Measurements from ENCODE around the gene TRPM8.
A peak's percentile ranks its signal among the peaks of the same experiment; 100 is the strongest.
"Not testable (repeated sequence)": the region's sequence is repeated elsewhere in the genome, so short reads cannot be mapped to it uniquely, and the experiment has no call there.

The TRPM8 gene

GRCh38 chr2:233917116-233917515, at the start of gene TRPM8:
TSS of gene TRPM8 (plus strand) at chr2:233917373. CDS start at chr2:233926538, 9,165 bp downstream.
- no peak for FAIRE-seq
- DNase-seq (ENCODE audit: insufficient read length, low spot score), result no peak

GRCh38 chr2:233867993-233868532, 49.1 kb upstream of the TRPM8 start, which contains the start of gene MSL3B:
TSS of gene MSL3B (minus strand) at chr2:233868386.
- FAIRE-seq (peak; percentile 88), DNase-seq (ENCODE audit: insufficient read length, low spot score) (peak; percentile 61)

DNA sequence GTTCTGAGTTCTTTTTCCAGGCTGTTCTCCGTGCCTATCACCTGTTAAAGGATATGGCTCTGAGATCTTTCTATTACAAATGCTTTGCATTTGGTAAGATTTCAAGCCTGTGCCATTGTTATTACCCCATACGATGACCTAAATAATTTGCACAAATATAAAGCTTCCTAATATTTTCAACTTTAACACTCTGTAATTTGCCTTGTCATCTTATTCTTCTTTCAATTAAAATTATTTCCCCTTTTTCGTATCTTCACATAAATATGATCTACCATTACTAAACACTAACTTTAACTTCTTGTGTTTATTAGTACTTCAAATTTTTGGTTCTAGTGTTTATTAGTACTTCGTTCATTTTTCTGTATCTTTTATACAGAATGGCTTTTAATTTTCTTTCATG, 45.7 kb upstream of the TRPM8 start:
- DNase-seq (ENCODE audit: insufficient read length, low spot score), result no peak
- FAIRE-seq, result no peak

DNA sequence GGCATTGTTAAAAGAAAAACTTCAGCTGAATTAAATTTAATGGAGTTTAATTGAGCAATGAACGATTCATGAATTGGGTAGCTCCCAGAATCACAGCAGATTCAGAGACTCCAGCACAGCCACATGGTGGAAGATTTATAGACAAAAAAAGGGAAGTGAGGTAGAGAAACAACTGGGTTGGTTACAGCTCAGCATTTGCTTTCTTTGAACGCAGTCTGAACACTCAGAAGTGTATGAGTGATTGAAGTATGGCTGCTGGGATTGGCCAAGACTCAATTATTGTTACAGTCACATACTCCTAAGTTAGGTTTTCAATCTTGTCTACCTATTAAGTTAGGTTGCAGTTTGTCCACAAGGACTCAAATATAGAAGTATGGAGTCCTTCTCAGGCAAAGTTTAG, 45.0 kb upstream of the TRPM8 start:
- FAIRE-seq, result peak; percentile 66
- DNase-seq (ENCODE audit: insufficient read length, low spot score), result not testable (repeated sequence)

GRCh38 chr2:233882353-233882752, 34.8 kb upstream of the TRPM8 start:
- DNase-seq (ENCODE audit: insufficient read length, low spot score) (no peak), FAIRE-seq (no peak)

DNA sequence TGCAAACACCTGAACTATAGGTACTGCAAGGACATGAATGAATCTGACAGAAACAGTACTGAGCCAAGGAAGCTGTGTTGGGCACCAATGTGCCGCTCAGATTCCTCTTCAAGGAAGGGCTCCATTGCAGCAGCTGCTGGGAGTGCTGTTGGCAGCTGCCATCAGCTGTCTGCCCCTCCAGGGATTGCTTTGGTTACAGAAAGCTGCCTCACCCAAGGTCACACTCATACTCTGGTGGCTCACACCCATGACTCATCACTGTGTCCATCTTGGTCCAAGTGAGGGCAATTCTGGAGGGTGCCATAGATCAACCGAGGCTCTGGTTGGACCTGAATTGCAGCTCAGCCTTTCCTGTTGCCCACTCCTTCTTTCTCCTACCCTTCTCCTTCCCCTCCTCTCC, 24.4 kb upstream of the TRPM8 start:
- DNase-seq (ENCODE audit: insufficient read length, low spot score) (no peak), FAIRE-seq (no peak)

DNA sequence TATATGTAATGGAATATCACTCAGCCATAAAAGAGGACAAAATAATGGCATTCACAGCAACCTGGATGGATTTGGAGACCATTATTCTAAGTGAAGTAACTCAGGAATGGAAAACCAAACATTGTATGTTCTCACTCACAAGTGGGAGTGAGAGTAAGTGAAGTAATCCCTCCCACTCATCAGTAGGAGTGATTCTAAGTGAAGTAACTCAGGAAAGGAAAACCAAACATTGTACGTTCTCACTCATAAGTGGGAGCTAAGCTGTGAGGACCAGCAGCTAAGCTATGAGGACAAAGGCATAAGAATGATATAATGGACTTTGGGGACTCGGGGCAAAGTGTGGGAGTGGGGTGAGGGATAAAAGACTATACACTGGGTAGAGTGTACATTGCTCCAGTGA, 20.9 kb upstream of the TRPM8 start:
- FAIRE-seq; DNase-seq (ENCODE audit: insufficient read length, low spot score): not testable (repeated sequence)

DNA sequence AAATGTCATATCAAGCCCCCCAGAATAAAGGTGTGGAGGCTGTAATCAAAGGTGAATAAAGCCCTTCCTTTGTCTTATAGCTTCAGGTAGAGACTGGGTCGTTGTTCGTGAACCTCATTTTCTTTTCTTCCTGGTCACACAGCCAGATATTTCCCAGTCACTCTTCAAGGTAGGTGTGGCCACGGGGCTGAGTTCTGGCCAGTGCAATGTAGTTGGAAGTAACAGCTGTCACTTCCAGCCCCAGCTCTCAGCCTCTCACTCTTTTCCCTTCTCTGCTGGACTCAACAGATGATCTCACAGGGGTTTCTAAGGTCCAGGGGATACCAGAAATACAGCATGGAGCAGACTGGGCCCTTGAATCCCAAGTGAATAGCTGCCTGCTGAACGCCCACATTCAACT, 15.8 kb upstream of the TRPM8 start:
- DNase-seq (ENCODE audit: insufficient read length, low spot score) (no peak), FAIRE-seq (no peak)

DNA sequence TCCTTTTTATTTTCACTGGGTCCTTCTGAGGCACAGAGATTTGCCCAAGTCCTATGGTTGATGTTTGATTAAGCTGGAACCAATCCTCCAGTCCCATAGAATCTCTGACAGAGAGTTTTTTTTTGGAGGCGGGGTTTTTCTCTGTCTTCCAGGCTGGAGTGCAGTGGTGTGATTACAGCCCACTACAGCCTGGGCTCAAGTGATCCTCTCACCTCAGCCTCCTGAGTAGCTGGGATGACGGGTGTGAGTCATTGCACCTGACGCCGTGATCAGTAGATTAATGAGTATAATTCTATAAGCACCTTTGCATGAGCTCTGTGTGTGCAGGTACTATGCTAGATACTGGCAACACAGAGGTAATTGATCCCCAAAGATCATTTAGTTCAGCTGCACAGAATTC, 15.3 kb upstream of the TRPM8 start:
- FAIRE-seq, result no peak
- no peak for DNase-seq (ENCODE audit: insufficient read length, low spot score)

- no peak for DNase-seq (ENCODE audit: insufficient read length, low spot score)
Observed at GRCh38 chr2:233905945-233906344, 11.2 kb upstream of the TRPM8 start.

GRCh38 chr2:233907627-233908026, 9.5 kb upstream of the TRPM8 start:
- FAIRE-seq, result no peak
- DNase-seq (ENCODE audit: insufficient read length, low spot score), result no peak

More at GRCh38 chr2:233905945-233906344, 11.2 kb upstream of the TRPM8 start:
- no peak for FAIRE-seq

GRCh38 chr2:233912691-233913423, 4.3 kb upstream of the TRPM8 start:
- DNase-seq (ENCODE audit: insufficient read length, low spot score), result no peak

DNA sequence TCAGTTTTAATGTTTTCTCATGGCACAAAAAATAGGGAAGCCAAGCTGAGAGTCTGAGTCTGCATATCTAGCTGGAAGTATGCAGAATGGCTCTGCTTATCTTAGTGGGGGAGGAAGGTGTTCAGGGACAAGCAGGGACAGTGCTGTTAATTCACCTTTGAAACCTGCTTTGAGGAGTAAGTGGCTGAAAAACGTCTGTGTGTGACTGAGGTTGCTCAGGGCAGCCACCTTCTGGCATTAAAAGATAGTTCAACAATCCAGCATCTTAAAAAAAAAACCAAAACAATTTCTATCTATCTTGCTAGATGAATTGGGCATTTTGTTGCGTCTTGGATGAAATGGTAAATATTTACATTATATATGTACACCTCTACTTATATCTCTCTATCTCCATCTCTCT, 2.0 kb upstream of the TRPM8 start:
- FAIRE-seq, result peak; percentile 14
- no peak for DNase-seq (ENCODE audit: insufficient read length, low spot score)

More at GRCh38 chr2:233912691-233913423, 4.3 kb upstream of the TRPM8 start:
- FAIRE-seq, result no peak

DNA sequence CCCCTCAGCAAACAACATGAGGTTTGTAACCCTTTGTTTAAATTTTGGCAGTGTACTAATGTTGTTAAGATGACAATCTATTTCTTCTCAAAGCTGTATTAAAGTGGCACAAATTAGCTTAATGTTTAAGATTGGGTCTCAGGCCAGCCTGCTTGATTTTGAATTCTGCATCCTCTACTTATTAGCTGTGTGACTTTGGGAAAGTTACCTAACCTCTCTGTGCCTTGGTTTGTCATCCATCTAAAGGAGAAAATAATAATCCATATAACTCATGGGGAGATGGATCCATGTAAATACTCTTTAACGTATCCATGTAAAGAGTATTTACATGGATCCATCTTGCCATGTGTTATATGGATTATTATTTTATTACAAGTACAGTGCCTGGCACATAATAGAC, 2.1 kb downstream of the TRPM8 start:
- DNase-seq (ENCODE audit: insufficient read length, low spot score) (no peak), FAIRE-seq (no peak)

GRCh38 chr2:233919938-233920337, 2.8 kb downstream of the TRPM8 start:
- DNase-seq (ENCODE audit: insufficient read length, low spot score), result no peak

DNA sequence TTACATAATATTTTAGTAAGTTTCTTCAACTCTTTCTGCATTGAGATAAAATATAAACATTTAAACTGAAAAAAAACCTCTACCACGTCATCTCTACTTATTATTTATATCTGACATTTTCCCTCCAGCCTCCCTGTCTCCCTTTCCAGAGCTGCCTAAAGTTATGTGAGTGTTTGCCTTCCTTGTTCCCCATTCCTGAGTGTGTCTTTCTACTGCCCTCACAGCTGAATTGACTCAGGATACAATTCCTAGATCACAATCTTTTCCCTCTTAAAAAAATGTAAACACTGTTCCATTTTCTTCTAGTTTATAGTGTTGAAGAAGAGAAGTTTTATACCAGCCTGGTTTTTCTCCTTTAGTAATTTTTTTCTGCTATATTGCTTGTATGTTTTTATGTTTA, 5.3 kb downstream of the TRPM8 start:
- DNase-seq (ENCODE audit: insufficient read length, low spot score) (no peak), FAIRE-seq (no peak)

More at GRCh38 chr2:233919938-233920337, 2.8 kb downstream of the TRPM8 start:
- no peak for FAIRE-seq

DNA sequence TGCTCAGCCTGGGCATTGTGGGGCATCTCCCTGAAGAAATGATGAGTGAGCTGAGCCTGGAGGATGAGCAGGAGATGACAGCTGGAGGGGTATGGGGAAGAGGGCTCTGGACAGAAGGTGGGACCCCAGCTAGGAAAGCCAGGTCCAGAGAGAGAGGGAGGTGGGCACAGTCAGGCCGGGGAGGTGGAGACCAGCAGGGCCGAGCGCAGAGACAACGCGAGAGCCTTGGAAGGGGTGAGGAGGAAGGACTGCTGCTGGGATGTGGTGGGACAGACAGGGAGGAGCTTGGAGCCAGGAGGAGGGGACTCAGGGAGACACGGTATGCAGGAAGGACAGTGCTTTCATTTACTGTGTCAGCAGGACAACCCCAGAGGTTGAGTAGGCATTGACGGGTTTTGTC, 8.2 kb downstream of the TRPM8 start:
- DNase-seq (ENCODE audit: insufficient read length, low spot score), result no peak
- no peak for FAIRE-seq

- DNase-seq (ENCODE audit: insufficient read length, low spot score), result no peak
- no peak for FAIRE-seq
Observed at GRCh38 chr2:233926806-233927205, 9.6 kb downstream of the TRPM8 start.

- no peak for FAIRE-seq
- no peak for DNase-seq (ENCODE audit: insufficient read length, low spot score)
Observed at GRCh38 chr2:233928594-233929351, 11.6 kb downstream of the TRPM8 start.

GRCh38 chr2:233929352-233930022, 12.3 kb downstream of the TRPM8 start:
- FAIRE-seq (no peak), DNase-seq (ENCODE audit: insufficient read length, low spot score) (no peak)

DNA sequence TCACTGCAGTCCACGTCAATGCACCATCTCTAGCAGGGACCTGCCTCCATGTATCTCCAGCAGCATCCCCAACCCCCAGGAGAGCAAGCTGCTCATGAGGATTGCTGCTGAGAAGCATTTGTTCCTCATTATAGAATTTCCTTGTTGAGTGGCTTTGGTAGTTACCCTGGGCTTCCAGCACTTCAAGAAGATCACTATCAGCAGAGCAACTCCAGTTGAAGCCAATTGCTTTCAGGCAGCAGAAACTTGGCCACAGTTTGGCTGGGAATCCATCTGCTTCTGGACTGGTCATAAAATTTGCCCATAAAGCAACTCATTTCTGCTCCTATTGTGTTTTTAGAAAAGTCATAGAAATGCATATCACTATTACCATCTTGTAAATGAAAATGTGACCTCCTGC, 17.4 kb downstream of the TRPM8 start:
- FAIRE-seq (no peak), DNase-seq (ENCODE audit: insufficient read length, low spot score) (no peak)

Measured in GM19239 (cell line).